ENCODE data around the gene UBXN7.

- TF ChIP-seq CTCF (IDR thresholded peaks at IDR 0.05; ENCODE audit: poor library complexity, severe bottlenecking) (no peak), MXI1 (conservative IDR thresholded peaks at IDR 0.05; ENCODE audit: poor library complexity, severe bottlenecking) (no peak), SMC3 (conservative IDR thresholded peaks at IDR 0.05; ENCODE audit: poor library complexity) (no peak), TAF1 (IDR thresholded peaks at IDR 0.05; ENCODE audit: low read depth) (no peak), POLR2AphosphoS5 (IDR thresholded peaks at IDR 0.05) (no peak), EP300 (conservative IDR thresholded peaks at IDR 0.05; ENCODE audit: poor library complexity, severe bottlenecking) (no peak), EZH2 (IDR thresholded peaks at IDR 0.05; ENCODE audit: borderline replicate concordance, insufficient read depth, low read length, poor library complexity, severe bottlenecking) (no peak)
Measured at GRCh38 chr3:196458063-196458462, 25.8 kb upstream of the UBXN7 start.
